ENCODE data around the gene ATG4D.
A peak's percentile ranks its signal among the peaks of the same experiment; 100 is the strongest.
"Not testable (repeated sequence)": the region's sequence is repeated elsewhere in the genome, so short reads cannot be mapped to it uniquely, and the experiment has no call there.

The ATG4D gene

DNA sequence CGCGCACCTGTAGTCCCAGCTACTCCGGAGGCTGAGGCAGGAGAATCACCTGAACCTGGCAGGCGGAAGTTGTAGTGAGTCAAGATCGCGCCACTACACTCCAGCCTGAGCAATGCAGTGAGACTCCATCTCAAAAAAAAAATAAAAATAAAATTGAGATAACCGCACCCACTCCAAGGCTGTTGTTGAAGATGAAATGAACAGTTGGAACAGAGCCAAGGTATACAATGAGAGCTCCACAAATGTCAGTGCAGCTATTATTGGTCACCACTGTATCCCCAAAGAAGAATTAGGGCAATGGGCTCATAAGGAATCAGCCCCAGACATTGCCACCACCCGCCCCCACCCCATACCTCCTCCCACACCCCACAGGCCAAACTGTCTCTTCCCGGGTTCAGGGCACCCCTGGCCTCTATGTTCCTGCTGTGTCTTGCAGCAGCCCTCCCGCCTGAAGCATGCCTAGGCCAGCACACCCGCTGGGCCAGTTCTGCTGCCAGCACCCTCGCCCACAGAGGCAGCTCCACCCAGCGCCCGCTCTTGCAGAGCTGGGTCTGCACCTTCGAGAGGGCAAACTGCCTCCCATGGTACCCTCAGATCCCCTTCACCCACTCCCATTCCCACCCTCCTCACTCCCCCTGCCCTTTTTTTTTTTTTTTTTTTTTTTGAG lies 22.9 kb upstream of the ATG4D start:
- no peak for DNase-seq

DNA sequence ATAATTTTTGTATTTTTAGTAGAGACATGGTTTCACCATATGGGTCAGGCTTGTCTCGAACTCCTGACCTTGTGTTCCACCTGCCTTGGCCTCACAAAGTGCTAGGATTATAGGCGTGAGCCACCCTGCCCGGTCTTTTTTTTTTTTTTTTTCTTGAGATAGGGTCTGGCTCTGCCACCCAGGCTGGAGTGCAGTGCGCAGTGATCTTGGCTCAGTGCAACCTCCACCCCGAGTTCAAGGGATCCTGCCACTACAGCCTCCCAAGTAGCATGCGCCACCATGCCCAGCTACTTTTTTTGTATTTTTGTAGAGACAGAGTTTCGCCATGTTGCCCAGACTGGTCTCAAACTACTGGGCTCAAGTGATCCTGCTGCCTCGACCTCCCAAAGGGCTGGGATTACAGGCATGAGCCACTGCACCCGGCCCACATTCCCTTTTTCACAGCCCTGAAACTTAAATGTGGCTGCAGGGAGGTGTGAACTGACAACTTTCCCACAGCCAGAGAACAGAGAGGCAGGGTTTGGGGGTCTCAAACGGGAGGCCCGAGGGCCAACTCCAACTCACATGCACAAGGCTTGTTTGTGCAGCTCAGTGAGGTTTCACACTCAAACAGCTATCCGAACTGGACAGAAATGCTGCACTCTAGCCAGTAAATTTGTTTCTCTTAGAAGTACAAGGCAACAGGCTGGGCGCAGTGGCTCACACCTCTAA lies 22.1 kb upstream of the ATG4D start:
- DNase-seq, result no peak

DNA sequence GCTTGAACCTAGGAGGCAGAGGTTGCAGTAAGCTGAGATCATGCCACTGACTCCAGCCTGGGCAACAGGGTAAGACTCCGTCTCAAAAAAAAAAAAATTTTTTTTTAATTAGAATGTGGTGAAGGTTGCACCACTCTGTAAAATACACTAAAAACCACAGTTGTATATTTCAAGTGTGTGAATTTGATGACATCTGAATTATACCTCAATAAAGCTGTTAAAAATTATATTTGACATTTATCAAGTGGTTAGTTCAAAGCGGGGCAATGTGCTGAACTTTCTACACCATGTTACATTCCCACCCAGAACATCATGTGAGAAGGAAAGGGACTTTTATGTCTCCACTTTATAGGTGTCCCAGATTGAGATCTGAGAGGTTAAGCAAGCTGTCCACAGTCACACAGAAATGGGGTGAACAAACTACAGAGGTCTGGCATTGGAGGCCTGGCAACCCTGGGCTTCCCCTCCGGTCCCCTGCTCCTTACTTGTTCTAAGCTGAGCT lies 20.5 kb upstream of the ATG4D start:
- no peak for DNase-seq

DNA sequence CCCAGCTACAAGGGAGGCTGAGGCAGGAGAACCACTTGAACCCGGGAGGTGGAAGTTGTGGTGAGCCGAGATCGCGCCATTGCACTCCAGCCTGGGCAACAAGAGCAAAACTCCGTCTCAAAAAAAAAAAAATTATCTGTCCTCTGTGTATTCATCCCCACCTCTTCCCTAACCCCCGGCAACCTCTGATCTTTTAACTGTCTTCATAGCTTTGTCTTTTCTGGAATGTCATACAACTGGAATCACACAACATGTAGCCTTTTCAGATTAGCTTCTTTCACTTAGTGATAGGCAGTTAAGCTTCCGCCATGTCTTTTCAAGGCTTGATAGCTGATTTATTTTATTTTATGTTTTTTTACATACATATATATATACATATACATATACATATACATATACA lies 18.1 kb upstream of the ATG4D start:
- no peak for DNase-seq

DNA sequence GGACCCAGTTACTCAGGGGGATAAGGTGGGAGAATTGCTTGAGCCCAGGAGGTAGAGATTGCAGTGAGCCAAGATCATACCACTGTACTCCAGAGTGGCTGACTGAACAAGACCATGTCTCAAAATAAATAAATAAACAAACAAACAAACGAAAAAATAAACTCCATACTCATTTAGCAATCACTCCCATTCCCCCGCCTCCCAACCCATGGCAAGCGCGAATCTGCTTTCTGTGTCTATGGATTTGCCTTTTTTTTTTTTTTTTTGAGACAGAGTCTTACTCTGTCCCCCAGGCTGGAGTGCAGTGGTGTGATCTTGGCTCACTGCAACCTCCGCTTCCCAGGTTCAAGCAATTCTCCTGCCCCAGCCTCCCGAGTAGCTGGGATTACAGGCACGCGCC lies 16.8 kb upstream of the ATG4D start:
- DNase-seq, result not testable (repeated sequence)

DNA sequence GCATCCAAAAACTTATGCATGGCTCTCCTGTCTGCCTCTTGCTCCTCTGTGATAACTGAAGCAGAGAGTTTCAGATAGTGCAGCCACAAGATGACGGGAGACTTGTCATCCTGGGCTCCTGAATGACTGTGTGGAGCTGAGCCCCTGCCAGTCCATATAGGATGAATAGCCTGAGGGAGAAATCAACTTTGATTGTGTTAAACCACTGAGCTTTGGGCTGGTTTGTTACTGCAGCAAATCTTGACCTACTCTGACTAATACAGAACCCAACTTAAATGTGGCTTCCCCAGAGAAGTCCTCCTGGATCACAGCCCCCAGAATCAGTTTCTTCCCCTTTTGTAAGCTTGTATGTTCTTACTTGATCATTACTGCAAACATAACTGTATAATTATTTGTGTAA lies 11.2 kb upstream of the ATG4D start:
- DNase-seq, result no peak

DNA sequence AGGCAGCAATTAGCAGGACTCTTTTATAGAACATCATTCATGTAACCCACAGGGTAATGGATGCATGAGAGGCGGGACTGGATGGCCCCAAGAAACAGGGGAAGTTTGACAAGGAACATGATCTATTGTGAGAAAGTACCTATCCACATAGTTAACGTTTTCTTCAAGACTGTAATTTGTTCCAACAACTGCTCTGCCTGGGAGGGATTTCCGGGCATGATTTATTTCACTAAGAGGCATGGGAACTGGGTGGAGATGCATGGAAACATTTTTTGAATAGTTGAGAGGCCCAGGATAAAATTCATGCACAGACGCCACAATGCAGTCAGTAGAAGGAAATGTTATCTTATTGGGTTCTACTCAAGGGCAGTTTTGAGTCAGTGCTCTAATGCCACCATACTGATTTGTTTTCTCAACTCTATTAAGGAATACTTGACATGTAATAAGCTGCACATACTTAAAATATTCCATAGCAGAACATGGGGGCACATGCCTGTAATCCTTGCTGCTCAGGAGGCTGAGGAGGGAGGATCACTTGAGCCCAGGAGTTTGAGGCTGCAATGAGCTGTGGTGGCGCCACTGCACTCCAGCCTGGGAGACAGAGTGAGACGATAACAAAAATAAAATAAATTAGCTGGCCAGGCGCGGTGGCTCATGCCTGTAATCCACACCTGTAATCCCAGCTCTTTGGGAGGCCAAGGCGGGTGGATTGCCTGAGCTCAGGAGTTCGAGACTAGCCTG lies 9.9 kb upstream of the ATG4D start:
- DNase-seq, result no peak

DNA sequence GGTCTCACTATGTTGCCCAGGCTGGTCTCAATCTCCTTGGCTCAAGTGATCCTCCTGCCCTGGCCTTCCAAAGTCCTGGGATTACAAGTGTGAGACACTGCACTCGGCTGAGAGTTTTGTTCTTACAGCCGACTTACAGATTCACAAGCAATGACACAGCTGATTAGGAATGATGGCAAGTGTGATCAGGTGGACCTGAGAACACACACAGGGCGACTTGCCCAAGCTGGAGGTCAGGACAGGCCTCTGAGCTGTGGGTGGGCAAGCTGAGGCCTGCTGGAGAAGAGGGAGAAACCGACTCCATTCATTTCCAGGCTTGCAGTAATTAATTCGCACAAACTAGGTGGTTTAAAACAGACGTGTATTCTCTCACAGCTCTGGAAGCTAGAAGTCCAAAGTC lies 8.1 kb upstream of the ATG4D start:
- DNase-seq, result no peak

DNA sequence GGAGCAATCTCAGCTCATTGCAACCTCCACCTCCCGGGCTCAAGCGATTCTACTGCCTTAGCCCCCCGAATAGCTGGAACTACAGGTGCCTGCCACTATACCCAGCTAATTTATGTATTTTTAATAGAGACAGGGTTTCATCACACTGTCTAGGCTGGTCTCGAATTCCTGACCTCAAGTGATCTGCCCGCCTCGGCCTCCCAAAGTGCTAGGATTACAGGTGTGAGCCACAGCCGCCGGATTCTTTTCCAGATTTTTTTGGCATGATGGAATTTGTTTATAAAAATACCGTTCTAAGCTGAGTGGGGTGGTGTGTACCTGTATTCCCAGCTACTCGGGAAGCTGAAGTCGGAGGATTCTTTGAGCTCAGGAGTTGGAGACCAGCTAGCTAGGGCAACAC lies 6.0 kb upstream of the ATG4D start:
- no peak for DNase-seq

DNA sequence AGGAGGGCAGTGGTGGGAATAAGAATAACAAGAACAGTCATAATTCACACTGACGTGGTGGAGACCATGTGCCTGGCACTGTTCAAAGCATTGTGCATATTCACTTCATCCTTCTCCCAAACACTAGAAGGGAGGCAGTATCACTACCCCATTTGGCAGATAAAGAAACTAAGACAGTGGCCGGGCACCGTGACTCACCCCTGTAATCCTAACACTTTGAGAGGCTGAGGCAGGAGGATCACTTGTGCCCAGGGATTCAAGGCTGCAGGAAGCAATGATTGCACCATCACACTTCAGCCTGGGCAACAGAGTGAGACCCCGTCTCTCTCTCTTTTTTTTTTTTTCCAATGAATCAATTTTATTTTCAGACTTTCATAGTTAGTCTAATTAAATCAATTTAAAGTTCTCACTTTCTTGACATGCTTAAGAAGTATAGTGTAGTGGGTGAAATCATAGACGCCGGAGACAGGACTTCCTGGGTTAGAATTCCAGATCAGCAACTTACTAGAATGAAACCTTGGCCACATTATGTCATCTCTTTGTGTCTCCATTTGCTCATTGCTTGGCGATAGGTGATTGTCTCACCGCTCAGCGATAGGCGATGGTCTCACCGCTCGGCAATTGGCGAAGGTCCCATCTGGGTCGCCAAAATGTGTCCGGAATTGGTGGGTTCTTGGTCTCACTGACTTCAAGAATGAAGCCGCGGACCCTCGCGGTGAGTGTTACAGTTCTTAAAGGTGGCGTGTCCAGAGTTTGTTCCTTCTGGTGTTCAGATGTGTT lies 5.3 kb upstream of the ATG4D start:
- no peak for DNase-seq

DNA sequence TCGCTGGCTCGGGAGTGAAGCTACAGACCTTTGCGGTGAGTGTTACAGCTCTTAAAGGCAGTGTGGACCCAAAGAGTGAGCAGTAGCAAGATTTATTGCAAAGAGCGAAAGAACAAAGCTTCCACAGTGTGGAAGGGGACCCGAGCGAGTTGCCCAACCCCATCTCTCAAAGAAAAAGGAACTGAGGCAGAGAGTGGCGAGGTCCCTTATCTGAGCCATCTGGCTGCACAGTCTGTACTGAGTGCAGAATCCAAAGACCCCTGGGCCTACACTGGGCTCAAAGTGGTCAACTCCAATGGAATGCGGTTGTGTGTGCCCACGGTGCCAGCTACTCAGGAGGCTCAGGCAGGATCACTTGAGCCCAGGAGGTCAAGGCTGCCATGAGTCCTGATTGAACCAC lies 4.7 kb upstream of the ATG4D start:
- not testable (repeated sequence) for DNase-seq

DNA sequence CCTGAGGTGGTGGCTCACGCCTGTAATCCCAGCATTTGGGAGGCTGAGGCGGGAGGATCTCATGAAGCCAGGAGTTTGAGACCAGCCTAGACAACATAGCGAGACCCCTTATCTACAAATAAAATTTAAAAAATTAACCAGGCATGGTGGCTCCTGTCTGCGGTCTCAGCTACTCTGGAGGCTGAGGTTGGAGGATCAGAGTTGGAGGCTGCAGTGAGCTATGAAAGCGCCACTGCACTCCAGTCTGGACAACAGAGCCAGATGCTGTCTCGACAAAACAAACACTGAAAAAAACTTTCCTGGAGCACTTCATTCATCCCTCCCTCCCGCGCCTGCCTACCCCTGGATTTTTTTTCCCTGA lies 665 bp upstream of the ATG4D start:
- no peak for DNase-seq

DNA sequence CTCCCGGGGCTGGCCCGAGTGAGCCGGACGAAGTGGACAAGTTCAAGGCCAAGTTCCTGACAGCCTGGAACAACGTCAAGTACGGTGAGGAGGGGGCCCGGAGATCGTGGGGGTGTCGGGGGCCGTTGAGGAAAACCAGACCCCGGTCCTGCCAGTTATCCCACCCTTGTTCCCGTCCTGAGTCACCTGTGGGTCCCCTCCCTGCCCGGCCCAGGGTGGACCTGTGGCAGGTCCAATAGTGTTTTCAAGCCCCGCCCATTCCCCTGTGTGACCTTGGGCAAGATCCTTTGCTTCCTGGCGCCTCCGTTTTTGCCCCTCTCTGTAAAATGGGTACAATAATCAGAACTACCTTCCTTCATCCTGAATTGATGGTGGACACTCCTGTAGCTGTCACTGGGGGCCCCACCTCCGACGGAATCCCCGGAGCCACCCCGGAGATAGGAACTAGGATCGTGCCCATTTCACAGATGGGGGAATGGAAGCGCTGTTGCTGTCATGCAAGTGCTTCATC lies 593 bp downstream of the ATG4D start:
- peak; percentile 42 for DNase-seq

DNA sequence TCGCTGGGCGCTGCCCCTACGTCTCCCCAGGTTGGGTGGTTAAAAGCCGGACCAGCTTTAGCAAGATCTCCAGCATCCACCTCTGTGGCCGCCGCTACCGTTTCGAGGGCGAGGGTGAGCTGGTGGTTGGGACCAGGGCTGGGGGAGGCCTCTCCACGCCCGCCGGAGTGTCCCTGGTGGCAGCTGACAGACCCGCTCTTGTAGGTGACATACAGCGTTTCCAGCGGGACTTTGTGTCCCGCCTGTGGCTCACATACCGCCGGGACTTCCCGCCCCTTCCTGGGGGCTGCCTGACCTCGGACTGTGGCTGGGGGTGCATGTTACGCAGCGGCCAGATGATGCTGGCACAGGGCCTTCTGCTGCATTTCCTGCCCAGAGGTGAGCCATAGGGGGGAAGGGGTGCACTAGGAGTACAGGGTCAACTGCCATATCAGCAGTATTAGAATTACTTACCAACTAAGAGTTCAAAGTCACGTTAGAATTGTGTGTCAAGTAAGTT lies 1.1 kb downstream of the ATG4D start:
- DNase-seq, result no peak

DNA sequence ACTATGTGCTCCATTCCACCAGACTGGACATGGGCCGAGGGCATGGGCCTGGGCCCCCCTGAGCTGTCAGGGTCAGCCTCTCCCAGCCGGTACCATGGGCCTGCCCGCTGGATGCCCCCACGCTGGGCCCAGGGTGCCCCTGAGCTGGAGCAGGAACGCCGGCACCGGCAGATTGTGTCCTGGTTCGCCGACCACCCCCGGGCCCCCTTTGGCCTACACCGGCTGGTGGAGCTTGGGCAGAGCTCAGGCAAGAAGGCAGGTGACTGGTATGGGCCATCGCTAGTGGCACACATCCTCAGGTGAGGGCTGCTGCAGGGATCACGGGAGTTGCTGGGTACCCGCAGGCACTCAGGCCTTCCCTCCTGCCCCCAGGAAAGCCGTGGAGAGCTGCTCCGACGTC lies 3.1 kb downstream of the ATG4D start:
- DNase-seq, result no peak

DNA sequence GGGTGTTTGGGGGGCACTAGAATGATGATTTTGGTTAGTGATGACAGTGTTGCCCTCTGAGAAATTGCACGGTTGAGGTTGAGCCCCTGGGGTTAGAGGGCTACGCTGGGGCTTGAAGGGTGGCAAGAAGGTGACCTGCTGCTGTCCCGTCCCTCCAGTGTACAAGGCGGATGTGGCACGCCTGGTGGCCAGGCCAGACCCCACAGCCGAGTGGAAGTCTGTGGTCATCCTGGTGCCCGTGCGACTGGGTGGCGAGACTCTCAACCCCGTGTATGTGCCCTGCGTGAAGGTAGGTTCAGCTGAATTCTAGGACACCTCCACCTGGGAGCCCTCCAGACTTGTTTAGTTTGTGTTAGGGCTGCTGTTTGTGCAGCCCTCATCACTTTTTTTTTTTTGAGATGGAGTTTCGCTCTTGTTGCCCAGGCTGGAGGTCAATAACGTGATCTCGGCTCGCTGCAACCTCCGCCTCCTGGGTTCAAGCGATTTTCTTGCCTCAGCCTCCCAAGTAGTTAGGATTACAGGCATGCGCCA lies 5.1 kb downstream of the ATG4D start:
- DNase-seq, result no peak

DNA sequence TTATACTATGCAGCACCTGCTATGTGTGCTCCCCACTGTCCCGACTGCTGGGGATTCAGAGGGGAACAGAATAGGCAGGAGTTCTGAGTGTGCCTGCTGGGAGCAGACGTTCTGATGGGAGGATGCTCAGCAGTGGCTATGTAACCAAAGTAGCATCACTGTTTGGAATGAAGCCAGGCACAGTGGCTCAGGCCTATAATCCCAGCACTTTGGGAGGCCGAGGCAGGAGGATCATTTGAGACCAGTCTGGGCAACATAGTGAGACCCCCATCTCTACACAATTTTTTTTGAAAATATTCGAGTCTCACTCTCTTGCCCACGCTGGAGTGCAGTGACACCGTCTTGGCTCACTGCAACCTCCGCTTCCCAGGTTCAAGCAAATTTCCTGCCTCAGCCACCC lies 6.0 kb downstream of the ATG4D start:
- DNase-seq, result no peak

DNA sequence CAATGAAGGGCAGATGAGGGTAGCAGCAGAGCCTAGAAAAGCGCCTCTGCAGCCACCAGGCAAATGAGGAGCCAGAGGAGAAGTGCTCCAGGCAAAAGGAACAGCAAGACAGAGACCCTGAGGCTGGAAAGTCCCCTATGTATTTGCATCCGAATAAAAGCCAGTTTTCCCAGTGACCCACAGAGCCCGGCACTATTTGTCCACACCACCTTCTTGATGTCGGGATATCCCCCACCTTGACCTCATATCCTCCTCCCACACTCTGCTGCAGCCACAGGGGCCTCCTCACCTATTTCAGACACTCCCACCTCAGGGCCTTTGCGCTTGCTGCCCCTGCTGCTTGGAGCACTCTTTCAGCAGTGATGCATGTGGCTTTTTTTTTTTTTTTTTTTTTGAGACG lies 6.6 kb downstream of the ATG4D start:
- DNase-seq, result no peak

DNA sequence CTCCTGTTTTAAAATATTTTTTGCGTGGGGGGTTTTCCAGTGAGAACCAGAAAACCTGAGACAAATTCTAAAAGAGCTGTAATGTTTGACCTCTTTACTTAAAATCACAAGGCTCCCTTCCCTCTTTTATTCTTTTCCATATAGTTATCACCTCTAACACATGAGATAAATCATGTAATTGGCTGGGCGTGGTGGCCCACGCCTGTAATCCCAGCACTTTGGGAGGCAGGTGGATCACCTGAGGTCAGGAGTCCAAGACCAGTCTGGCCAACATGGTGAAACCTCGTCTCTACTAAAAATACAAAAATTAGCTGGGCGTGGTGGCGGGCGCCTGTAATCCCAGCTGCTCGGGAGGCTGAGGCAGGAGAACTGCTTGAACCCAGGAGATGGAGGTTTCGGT lies 7.3 kb downstream of the ATG4D start:
- DNase-seq, result not testable (repeated sequence)

DNA sequence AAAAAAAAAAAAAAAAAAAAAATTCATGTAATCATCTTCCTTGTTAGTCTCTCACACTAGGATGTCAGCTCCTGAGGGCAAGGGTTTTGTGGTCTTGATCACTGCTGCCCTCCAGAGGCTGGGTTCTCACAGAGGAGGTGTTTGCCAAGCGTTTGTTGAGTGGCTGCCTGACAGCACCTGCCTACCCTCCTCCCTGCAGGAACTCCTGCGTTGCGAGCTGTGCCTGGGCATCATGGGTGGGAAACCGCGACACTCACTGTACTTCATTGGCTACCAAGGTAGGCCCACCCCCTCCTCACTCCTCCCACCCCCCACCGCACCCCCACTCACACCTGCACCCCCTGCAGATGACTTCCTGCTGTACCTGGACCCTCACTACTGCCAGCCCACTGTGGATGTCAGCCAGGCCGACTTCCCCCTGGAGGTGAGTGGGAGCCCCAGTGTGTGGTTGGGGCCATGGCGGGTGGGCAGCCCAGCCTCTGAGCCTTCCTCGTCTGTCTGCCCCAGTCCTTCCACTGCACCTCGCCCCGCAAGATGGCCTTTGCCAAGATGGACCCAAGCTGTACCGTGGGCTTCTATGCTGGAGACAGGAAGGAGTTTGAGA lies 8.1 kb downstream of the ATG4D start:
- DNase-seq, result peak; percentile 47

DNA sequence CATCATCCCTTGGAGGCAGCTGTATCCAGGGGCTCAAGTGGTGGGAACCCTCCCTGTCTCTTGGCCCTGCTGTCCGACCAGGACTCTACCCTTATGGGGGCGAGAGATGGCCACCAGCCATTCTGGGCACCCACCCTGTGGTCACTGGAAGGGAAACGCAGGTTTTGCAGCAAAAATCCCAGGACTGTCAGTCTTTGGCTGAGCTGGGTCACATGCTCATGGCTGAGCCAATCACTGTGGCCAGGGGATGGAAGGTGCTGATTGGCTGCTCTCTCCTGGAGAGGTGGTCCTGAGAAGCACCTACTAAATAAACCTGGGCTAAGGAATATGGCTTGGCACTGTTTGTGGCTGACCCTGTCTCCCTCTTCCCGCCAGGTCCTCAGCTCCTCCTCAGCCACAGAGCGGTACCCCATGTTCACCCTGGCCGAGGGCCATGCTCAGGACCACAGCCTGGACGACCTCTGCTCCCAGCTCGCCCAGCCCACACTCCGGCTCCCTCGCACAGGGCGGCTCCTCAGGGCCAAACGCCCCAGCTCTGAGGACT lies 8.9 kb downstream of the ATG4D start:
- no peak for DNase-seq

All from CD4-positive, alpha-beta T cell treated with Interleukin-17A for 4 hours (primary cell).